HEK293 (cell line): ENCODE data around the gene MMP25.

Source experiments
- IKZF3 ChIP-seq: fragments of 450-650 bp; IDR thresholded peaks from 2 replicates; pipeline ENCODE4 v1.5.0; 2018; ENCODE audit warnings: missing biosample characterization, mild to moderate bottlenecking, missing genetic modification characterization, moderate library complexity
- KLF1 ChIP-seq: fragments of 450-650 bp; formaldehyde crosslinking; IDR thresholded peaks from 2 replicates; pipeline ENCODE4 v1.5.1; 2016; ENCODE audit warnings: missing biosample characterization, missing genetic modification characterization
- KLF16 ChIP-seq: fragments of 450-650 bp; formaldehyde crosslinking; IDR thresholded peaks from 2 replicates; pipeline ENCODE4 v1.5.1; 2017; ENCODE audit warnings: missing biosample characterization, missing genetic modification characterization
- OVOL3 ChIP-seq: fragments of 450-650 bp; formaldehyde crosslinking; IDR thresholded peaks from 2 replicates; pipeline ENCODE4 v1.5.1; 2016; ENCODE audit warnings: missing biosample characterization, missing genetic modification characterization
- SP2 ChIP-seq: fragments of 450-650 bp; formaldehyde crosslinking; IDR thresholded peaks from 2 replicates; pipeline ENCODE4 v1.5.1; 2016; ENCODE audit warnings: missing biosample characterization, missing genetic modification characterization
- ZFP69B ChIP-seq: fragments of 450-650 bp; formaldehyde crosslinking; IDR thresholded peaks from 2 replicates; pipeline ENCODE4 v1.5.1; 2016; ENCODE audit warnings: missing biosample characterization, missing genetic modification characterization
- ZNF114 ChIP-seq: fragments of 450-650 bp; formaldehyde crosslinking; IDR thresholded peaks from 2 replicates; pipeline ENCODE4 v1.5.0; 2017; ENCODE audit warnings: missing biosample characterization, missing genetic modification characterization
- ZNF133 ChIP-seq: fragments of 450-650 bp; formaldehyde crosslinking; IDR thresholded peaks from 2 replicates; pipeline ENCODE4 v1.5.1; 2016; ENCODE audit warnings: missing biosample characterization, missing genetic modification characterization
- ZNF140 ChIP-seq: fragments of 450-650 bp; formaldehyde crosslinking; IDR thresholded peaks from 2 replicates; pipeline ENCODE4 v1.5.1; 2016; ENCODE audit warnings: missing biosample characterization, missing genetic modification characterization
- ZNF155 ChIP-seq: fragments of 450-650 bp; formaldehyde crosslinking; IDR thresholded peaks from 2 replicates; pipeline ENCODE4 v1.5.1; 2016; ENCODE audit warnings: missing biosample characterization, missing genetic modification characterization
- ZNF16 ChIP-seq: fragments of 450-650 bp; formaldehyde crosslinking; IDR thresholded peaks from 2 replicates; pipeline ENCODE4 v1.5.1; 2016; ENCODE audit warnings: low read depth, missing biosample characterization, missing genetic modification characterization
- ZNF169 ChIP-seq: fragments of 450-650 bp; formaldehyde crosslinking; IDR thresholded peaks from 2 replicates; pipeline ENCODE4 v1.5.1; 2016; ENCODE audit warnings: missing biosample characterization, missing genetic modification characterization
- ZNF174 ChIP-seq: fragments of 450-650 bp; formaldehyde crosslinking; IDR thresholded peaks from 2 replicates; pipeline ENCODE4 v1.5.0; 2017; ENCODE audit warnings: missing biosample characterization, mild to moderate bottlenecking, missing genetic modification characterization
- ZNF175 ChIP-seq: fragments of 450-650 bp; formaldehyde crosslinking; IDR thresholded peaks from 2 replicates; pipeline ENCODE4 v1.5.1; 2016; ENCODE audit warnings: missing biosample characterization, missing genetic modification characterization
- ZNF184 ChIP-seq: fragments of 450-650 bp; IDR thresholded peaks from 2 replicates; pipeline ENCODE4 v1.5.1; 2018; ENCODE audit warnings: missing biosample characterization, mild to moderate bottlenecking, missing genetic modification characterization
- ZNF302 ChIP-seq: fragments of 450-650 bp; formaldehyde crosslinking; IDR thresholded peaks from 2 replicates; pipeline ENCODE4 v1.5.1; 2016; ENCODE audit warnings: missing biosample characterization, missing genetic modification characterization, low read depth
- ZNF416 ChIP-seq: fragments of 450-650 bp; formaldehyde crosslinking; IDR thresholded peaks from 2 replicates; pipeline ENCODE4 v1.5.1; 2016; ENCODE audit warnings: missing biosample characterization, missing genetic modification characterization
- ZNF473 ChIP-seq: fragments of 450-650 bp; formaldehyde crosslinking; IDR thresholded peaks from 2 replicates; pipeline ENCODE4 v1.5.1; 2017; ENCODE audit warnings: missing biosample characterization, missing genetic modification characterization
- ZNF48 ChIP-seq: fragments of 450-650 bp; formaldehyde crosslinking; IDR thresholded peaks from 2 replicates; pipeline ENCODE4 v1.5.1; 2016; ENCODE audit warnings: missing biosample characterization, missing genetic modification characterization
- ZNF521 ChIP-seq: fragments of 450-650 bp; formaldehyde crosslinking; IDR thresholded peaks from 2 replicates; pipeline ENCODE4 v1.5.1; 2017; ENCODE audit warnings: missing biosample characterization, mild to moderate bottlenecking, missing genetic modification characterization
- ZNF529 ChIP-seq: fragments of 450-650 bp; formaldehyde crosslinking; IDR thresholded peaks from 2 replicates; pipeline ENCODE4 v1.5.1; 2017; ENCODE audit warnings: missing genetic modification characterization, missing biosample characterization; ENCODE audit not compliant: insufficient replicate concordance
- ZNF530 ChIP-seq: fragments of 450-650 bp; formaldehyde crosslinking; IDR thresholded peaks from 2 replicates; pipeline ENCODE4 v1.5.1; 2016; ENCODE audit warnings: low read depth, missing biosample characterization, missing genetic modification characterization
- ZNF555 ChIP-seq: fragments of 450-650 bp; formaldehyde crosslinking; conservative IDR thresholded peaks from 2 replicates; pipeline ENCODE4 v1.5.1; 2017; ENCODE audit warnings: missing biosample characterization, mild to moderate bottlenecking, missing genetic modification characterization, inconsistent platforms
- ZNF600 ChIP-seq: fragments of 450-650 bp; formaldehyde crosslinking; IDR thresholded peaks from 2 replicates; pipeline ENCODE4 v1.5.1; 2016; ENCODE audit warnings: missing biosample characterization, missing genetic modification characterization
- ZNF621 ChIP-seq: fragments of 450-650 bp; formaldehyde crosslinking; IDR thresholded peaks from 2 replicates; pipeline ENCODE4 v1.5.1; 2017; ENCODE audit warnings: missing biosample characterization, missing genetic modification characterization
- ZNF654 ChIP-seq: fragments of 450-650 bp; formaldehyde crosslinking; IDR thresholded peaks from 2 replicates; pipeline ENCODE4 v1.5.1; 2016; ENCODE audit warnings: low read depth, missing biosample characterization, missing genetic modification characterization
- ZNF670 ChIP-seq: fragments of 450-650 bp; formaldehyde crosslinking; IDR thresholded peaks from 2 replicates; pipeline ENCODE4 v1.5.1; 2016; ENCODE audit warnings: missing biosample characterization, missing genetic modification characterization, low read depth
- ZNF777 ChIP-seq: fragments of 450-650 bp; formaldehyde crosslinking; IDR thresholded peaks from 2 replicates; pipeline ENCODE4 v1.5.1; 2017; ENCODE audit warnings: missing biosample characterization, missing genetic modification characterization, borderline replicate concordance
- ZSCAN23 ChIP-seq: fragments of 450-650 bp; formaldehyde crosslinking; IDR thresholded peaks from 2 replicates; pipeline ENCODE4 v1.5.1; 2016; ENCODE audit warnings: missing biosample characterization, missing genetic modification characterization
- TF ChIP-seq, protein P1 (sequence below): fragments of 450-650 bp; formaldehyde crosslinking; IDR thresholded peaks from 2 replicates; pipeline ENCODE4 v1.5.1; 2017; ENCODE audit warnings: missing biosample characterization, missing genetic modification characterization
- TF ChIP-seq, protein P2 (sequence below): sonication (generic); formaldehyde crosslinking; IDR thresholded peaks from 2 replicates; pipeline ENCODE4 v1.8.1; 2022; ENCODE audit warnings: mild to moderate bottlenecking, moderate library complexity, missing genetic modification reagents
- TF ChIP-seq, protein P3 (sequence below): fragments of 450-650 bp; formaldehyde crosslinking; IDR thresholded peaks from 2 replicates; pipeline ENCODE4 v1.5.1; 2017; ENCODE audit warnings: missing biosample characterization, missing genetic modification characterization
- TF ChIP-seq, protein P4 (sequence below): fragments of 450-650 bp; formaldehyde crosslinking; conservative IDR thresholded peaks from 2 replicates; pipeline ENCODE4 v1.5.1; 2016; ENCODE audit warnings: low read depth, missing biosample characterization, missing genetic modification characterization

MMP25 gene

DNA sequence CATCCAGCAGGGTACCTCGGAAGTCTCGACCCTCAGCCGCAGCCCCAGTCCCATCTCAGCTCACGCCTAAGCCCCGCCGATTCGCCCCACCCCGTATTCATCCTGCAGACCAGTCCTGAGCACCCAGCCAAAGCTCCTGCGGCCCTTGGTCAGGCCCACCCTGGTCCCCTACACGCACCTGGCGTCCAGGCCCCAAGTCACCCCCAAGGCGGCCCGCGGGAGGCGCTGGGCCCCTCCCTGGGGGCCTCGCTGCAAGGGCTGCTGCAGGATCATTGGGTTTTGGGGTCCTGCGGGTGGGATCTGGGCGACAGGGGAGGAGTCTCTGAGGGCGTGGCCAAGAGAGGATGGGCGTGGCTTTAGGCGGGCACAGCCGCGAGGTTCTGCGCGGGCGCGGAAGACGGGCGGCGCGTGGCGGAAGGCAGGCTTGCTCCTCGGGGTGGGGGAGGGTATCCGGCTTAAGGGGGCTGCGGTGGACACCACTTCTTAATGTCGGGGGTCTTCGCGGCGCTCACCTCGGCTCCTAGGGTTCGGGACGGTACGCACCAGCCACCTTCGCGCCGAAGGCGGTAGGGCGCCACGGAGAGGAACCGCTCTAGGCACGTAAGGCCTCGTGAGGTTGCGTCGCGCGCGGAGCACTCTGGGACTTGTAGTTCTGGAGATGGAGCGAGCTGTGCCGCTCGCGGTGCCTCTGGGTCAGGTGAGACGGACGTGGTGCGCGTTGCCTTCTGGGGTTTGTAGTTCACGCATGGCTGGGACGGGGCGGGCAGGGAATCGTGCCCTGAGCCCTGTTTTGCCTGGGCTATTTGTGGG is 22.5 kb upstream of the MMP25 start, which contains the start of the genes HCFC1R1 and THOC6 (continued):
- TF ChIP-seq, protein P1, sequence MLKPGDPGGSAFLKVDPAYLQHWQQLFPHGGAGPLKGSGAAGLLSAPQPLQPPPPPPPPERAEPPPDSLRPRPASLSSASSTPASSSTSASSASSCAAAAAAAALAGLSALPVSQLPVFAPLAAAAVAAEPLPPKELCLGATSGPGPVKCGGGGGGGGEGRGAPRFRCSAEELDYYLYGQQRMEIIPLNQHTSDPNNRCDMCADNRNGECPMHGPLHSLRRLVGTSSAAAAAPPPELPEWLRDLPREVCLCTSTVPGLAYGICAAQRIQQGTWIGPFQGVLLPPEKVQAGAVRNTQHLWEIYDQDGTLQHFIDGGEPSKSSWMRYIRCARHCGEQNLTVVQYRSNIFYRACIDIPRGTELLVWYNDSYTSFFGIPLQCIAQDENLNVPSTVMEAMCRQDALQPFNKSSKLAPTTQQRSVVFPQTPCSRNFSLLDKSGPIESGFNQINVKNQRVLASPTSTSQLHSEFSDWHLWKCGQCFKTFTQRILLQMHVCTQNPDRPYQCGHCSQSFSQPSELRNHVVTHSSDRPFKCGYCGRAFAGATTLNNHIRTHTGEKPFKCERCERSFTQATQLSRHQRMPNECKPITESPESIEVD (tag by site-specific recombination) = no peak
- TF ChIP-seq ZNF654 = no peak
- TF ChIP-seq ZNF184 (tag by site-specific recombination) = 0 out of 2 replicates have a peak, but pooled peaks have one; percentile 23
- TF ChIP-seq ZNF416 (tag by site-specific recombination) = no peak
- TF ChIP-seq ZNF174 = no peak
- TF ChIP-seq, protein P2, sequence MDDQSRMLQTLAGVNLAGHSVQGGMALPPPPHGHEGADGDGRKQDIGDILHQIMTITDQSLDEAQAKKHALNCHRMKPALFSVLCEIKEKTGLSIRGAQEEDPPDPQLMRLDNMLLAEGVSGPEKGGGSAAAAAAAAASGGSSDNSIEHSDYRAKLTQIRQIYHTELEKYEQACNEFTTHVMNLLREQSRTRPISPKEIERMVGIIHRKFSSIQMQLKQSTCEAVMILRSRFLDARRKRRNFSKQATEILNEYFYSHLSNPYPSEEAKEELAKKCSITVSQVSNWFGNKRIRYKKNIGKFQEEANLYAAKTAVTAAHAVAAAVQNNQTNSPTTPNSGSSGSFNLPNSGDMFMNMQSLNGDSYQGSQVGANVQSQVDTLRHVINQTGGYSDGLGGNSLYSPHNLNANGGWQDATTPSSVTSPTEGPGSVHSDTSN (CRISPR knock-in tag) = no peak
- no peak for TF ChIP-seq ZNF114
- TF ChIP-seq ZNF133 = no peak
- TF ChIP-seq, protein P3, sequence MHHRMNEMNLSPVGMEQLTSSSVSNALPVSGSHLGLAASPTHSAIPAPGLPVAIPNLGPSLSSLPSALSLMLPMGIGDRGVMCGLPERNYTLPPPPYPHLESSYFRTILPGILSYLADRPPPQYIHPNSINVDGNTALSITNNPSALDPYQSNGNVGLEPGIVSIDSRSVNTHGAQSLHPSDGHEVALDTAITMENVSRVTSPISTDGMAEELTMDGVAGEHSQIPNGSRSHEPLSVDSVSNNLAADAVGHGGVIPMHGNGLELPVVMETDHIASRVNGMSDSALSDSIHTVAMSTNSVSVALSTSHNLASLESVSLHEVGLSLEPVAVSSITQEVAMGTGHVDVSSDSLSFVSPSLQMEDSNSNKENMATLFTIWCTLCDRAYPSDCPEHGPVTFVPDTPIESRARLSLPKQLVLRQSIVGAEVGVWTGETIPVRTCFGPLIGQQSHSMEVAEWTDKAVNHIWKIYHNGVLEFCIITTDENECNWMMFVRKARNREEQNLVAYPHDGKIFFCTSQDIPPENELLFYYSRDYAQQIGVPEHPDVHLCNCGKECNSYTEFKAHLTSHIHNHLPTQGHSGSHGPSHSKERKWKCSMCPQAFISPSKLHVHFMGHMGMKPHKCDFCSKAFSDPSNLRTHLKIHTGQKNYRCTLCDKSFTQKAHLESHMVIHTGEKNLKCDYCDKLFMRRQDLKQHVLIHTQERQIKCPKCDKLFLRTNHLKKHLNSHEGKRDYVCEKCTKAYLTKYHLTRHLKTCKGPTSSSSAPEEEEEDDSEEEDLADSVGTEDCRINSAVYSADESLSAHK (tag by site-specific recombination) = peak; percentile 62
- TF ChIP-seq ZNF155 (tag by site-specific recombination) = no peak
- TF ChIP-seq ZNF555 (tag by site-specific recombination) = no peak
- TF ChIP-seq ZNF473 (tag by site-specific recombination) = no peak
- TF ChIP-seq ZNF600 (tag by site-specific recombination) = peak; percentile 91
- TF ChIP-seq ZSCAN23 (tag by site-specific recombination) = peak; percentile 23; the same call in 1 of the 2 replicates
- TF ChIP-seq ZNF16 = no peak
- peak; percentile 69 for TF ChIP-seq SP2 (tag by site-specific recombination)
- no peak for TF ChIP-seq ZNF140 (tag by site-specific recombination)
- no peak for TF ChIP-seq ZNF670 (tag by site-specific recombination)
- peak; percentile 49; the same call in 1 of the 2 replicates for TF ChIP-seq OVOL3 (tag by site-specific recombination)
- TF ChIP-seq ZNF48 (tag by site-specific recombination) = no peak
- no peak for TF ChIP-seq ZNF302 (tag by site-specific recombination)
- TF ChIP-seq, protein P4, sequence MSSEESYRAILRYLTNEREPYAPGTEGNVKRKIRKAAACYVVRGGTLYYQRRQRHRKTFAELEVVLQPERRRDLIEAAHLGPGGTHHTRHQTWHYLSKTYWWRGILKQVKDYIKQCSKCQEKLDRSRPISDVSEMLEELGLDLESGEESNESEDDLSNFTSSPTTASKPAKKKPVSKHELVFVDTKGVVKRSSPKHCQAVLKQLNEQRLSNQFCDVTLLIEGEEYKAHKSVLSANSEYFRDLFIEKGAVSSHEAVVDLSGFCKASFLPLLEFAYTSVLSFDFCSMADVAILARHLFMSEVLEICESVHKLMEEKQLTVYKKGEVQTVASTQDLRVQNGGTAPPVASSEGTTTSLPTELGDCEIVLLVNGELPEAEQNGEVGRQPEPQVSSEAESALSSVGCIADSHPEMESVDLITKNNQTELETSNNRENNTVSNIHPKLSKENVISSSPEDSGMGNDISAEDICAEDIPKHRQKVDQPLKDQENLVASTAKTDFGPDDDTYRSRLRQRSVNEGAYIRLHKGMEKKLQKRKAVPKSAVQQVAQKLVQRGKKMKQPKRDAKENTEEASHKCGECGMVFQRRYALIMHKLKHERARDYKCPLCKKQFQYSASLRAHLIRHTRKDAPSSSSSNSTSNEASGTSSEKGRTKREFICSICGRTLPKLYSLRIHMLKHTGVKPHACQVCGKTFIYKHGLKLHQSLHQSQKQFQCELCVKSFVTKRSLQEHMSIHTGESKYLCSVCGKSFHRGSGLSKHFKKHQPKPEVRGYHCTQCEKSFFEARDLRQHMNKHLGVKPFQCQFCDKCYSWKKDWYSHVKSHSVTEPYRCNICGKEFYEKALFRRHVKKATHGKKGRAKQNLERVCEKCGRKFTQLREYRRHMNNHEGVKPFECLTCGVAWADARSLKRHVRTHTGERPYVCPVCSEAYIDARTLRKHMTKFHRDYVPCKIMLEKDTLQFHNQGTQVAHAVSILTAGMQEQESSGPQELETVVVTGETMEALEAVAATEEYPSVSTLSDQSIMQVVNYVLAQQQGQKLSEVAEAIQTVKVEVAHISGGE (tag by site-specific recombination) = peak; percentile 60; the same call in 1 of the 2 replicates
- no peak for TF ChIP-seq ZNF175
- no peak for TF ChIP-seq ZNF169 (tag by site-specific recombination)
- no peak for TF ChIP-seq ZNF529 (tag by site-specific recombination)
- peak; percentile 94 for TF ChIP-seq KLF16 (tag by site-specific recombination)
- TF ChIP-seq ZNF621 (tag by site-specific recombination) = no peak
- TF ChIP-seq ZNF521 (tag by site-specific recombination) = no peak
- peak; percentile 85 for TF ChIP-seq ZFP69B
- TF ChIP-seq ZNF530 = no peak
- no peak for TF ChIP-seq ZNF777 (tag by site-specific recombination)
- no peak for TF ChIP-seq IKZF3 (tag by site-specific recombination)
- peak; percentile 90 for TF ChIP-seq KLF1 (tag by site-specific recombination)
